Stimulated activated CD4-positive, alpha-beta T cell treated with anti-CD3 and anti-CD28 coated beads, Interleukin-2, amount 100 ng/mL, for 24 hours (primary cell): ENCODE results near the gene DCPS.
"Not testable (repeated sequence)": the region's sequence is repeated elsewhere in the genome, so short reads cannot be mapped to it uniquely, and the experiment has no call there.

ENCODE experiments used
- DNase-seq, 2 donors: peaks; one replicate each; pipeline ENCODE4 v3.0.0-alpha.2; 2020

DCPS gene

GRCh38 chr11:126290887-126291286 lies 13.0 kb upstream of the DCPS start:
- no peak for DNase-seq

DNA sequence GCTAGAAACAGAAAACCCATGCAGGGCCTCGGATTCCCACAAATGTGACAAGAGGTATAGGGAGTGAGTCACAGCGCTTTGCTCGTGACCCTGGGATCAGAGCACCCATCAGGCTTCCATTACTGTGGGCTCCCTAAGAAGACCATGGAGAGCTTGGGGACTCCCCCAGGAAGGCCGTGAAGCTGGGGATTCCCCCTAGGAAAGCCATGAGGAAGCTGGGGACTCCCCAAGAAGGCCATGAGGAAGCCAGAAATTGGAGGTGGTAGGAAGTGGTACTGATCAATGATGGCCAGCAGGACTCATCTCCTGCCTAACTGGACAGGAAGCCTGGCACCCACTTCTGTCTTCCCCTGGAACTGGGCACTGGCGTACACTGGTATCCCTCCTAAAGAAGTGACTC lies 10.1 kb upstream of the DCPS start:
- DNase-seq, result no peak

- no peak for DNase-seq
Observed at GRCh38 chr11:126297004-126297403, 6.9 kb upstream of the DCPS start.

- DNase-seq, result no peak
Observed at GRCh38 chr11:126304457-126305075, 706 bp downstream of the DCPS start.

DNA sequence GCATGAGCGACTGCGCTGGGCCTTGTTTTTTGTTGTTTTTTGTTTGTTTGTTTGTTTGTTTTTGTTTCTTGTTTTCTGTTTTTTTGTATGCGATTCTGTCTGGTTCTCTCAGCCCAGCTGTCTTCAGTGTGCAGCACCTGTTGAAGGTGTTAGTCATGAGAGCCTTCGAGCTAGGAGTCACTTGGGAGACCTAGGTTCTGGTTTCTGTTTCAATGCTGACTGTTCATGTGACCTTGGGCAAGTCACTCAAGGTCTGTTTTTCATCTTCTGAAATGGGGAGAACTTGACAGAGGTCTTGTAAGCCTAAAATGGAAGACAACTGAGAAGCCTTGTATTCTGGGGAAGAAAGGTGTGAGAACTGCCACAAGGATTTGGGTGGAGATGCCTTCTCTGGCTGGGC lies 1.8 kb downstream of the DCPS start:
- DNase-seq, result no peak

DNA sequence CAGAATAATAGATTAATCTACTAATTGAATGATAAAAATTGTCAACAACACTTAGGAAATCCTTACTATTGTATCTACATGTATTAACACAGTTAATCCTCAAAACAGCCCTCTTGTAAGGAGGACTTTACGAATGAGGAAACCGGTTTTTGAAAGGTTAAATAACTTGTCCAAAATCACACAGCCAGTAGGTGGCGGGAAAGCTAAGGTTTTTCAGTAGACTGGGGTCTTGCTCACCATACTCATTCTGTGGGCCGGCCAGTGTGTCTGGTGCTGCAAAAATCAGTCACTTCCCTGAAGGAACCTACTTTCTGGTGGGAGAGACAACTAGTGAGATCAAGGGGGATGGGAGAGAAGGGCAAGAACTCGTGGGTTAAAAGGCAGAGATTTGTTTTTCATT lies 3.8 kb downstream of the DCPS start:
- DNase-seq, result no peak

DNA sequence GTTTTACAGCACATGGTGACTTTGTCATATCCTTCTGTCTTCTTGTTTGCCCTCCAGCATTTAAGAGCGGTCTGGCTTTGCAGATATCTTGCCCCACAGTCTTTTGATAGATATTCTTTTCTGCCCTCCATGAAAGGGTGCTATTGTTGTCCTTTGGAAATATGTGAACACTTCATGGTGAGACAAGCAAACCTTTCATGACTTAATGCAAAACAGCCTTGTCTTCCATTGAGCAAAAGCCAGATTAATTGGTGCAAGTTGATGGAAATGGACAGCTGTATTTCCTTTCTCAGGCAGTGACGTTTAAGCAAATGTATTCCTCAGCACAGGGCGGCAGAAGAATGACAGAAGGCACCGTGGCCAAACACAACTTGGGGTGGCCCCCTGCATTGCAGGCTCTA lies 4.4 kb downstream of the DCPS start:
- DNase-seq, result no peak

GRCh38 chr11:126308771-126309170 lies 4.9 kb downstream of the DCPS start:
- not testable (repeated sequence) for DNase-seq

GRCh38 chr11:126310200-126310991 lies 6.5 kb downstream of the DCPS start:
- peak; percentile 65 to 68 for DNase-seq

GRCh38 chr11:126310992-126311310 lies 7.1 kb downstream of the DCPS start:
- no peak for DNase-seq

- DNase-seq, result no peak
Observed at GRCh38 chr11:126311401-126312291, 7.8 kb downstream of the DCPS start.

- no peak for DNase-seq
Observed at GRCh38 chr11:126312961-126313360, 9.1 kb downstream of the DCPS start.

DNA sequence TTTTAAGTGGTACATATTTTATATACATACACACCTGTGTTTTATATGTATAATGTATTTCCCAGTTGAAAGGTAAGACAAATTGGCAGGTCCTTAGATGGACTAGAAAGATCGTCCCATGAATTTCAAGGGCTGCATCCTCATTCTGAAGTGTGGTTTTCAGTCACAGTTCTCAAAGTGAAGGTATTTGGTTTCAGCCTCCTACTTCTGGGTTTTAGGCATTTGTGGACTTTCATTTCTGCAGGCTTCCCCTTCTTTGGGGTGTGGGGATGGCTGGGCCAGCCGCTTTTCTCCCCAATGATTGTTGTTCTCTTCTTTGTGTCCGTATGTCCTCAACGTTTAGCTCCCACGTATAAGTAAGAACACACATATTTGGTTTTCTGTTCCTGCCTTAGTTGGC lies 10.0 kb downstream of the DCPS start:
- no peak for DNase-seq

DNA sequence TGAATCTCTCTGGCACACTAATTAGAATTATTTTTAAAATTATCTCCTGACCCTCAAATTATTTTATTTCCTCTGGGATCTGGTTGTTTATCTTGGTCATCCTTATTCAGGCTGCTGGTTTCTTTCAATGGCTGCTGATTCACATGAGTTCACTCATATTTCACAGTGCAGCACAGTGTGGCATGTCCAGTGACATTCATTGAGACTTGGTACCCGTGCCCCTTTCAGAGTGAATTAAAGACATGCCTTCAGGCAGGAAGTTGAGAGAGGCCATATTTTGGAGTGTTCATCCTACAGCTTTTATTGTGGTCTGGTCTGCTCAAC lies 13.5 kb downstream of the DCPS start:
- no peak for DNase-seq

- DNase-seq, result peak in 1 of 2 donors; percentile 23
Observed at GRCh38 chr11:126317756-126318573, 14.1 kb downstream of the DCPS start.

GRCh38 chr11:126318574-126319373 lies 14.9 kb downstream of the DCPS start:
- DNase-seq, result peak in 1 of 2 donors; percentile 17

GRCh38 chr11:126319374-126319740 lies 15.5 kb downstream of the DCPS start:
- DNase-seq, result no peak

- no peak for DNase-seq
Observed at GRCh38 chr11:126322996-126323395, 19.1 kb downstream of the DCPS start.

GRCh38 chr11:126327281-126328000 lies 23.6 kb downstream of the DCPS start:
- DNase-seq, result no peak

- no peak for DNase-seq
Observed at GRCh38 chr11:126328001-126328390, 24.1 kb downstream of the DCPS start.

- no peak for DNase-seq
Observed at GRCh38 chr11:126328444-126328843, 24.6 kb downstream of the DCPS start.
